BE2C (cell line): ENCODE results near the gene TAF4.

Experiments used
- DNase-seq: peaks from one replicate; pipeline ENCODE4 v3.0.0-alpha.2; 2020
- H3K27me3 ChIP-seq: fragments of 250-450 bp; sonication (Bioruptor Pico); 2 replicates; pipeline ENCODE4 v1.5.1; 2020; ENCODE audit warnings: mild to moderate bottlenecking
- H3K36me3 ChIP-seq: fragments of 250-450 bp; sonication (Bioruptor Pico); 2 replicates; pipeline ENCODE4 v1.5.1; 2020; ENCODE audit warnings: mild to moderate bottlenecking
- H3K4me1 ChIP-seq: fragments of 250-450 bp; sonication (Bioruptor Pico); 2 replicates; pipeline ENCODE4 v1.5.1; 2020
- H3K4me3 ChIP-seq: 2 replicates; pipeline ENCODE4 v1.5.1; 2011; ENCODE audit warnings: low read depth, low read length
- H3K9me3 ChIP-seq: fragments of 250-450 bp; sonication (Bioruptor Pico); 2 replicates; pipeline ENCODE4 v1.5.1; 2020
- TF ChIP-seq, protein P1 (sequence below): IDR thresholded peaks from 2 replicates; pipeline ENCODE4 v1.5.1; 2012; ENCODE audit warnings: mild to moderate bottlenecking, low read depth, low read length

Gene TAF4

DNA sequence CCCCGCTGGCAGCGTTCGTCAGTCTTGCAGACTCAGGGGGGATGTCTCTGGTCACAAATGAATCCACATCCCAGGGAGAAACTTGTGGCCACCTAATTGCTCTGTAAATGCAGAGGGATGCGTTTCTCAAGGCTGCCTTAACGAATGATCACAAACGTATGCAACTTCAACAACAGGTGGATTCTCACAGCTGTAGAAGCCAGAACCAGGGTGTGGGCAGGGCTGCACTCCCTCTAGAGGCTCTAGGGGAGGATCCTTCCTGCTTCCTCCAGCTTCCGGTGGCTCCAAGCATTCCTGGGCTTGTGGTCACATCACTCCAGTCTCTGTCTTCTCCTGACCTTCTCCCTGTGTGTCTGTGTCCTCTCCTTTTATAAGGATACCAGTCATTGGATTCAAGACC, 3.3 kb upstream of the TAF4 start:
- H3K9me3 ChIP-seq: no peaks in the 10 kb centered on the region
- H3K27me3 ChIP-seq: no peaks in the 10 kb centered on the region
- no peak for DNase-seq
- no peak overlapping the region for H3K4me3 ChIP-seq
- H3K36me3 ChIP-seq: no peaks in the 10 kb centered on the region
- TF ChIP-seq, protein P1, sequence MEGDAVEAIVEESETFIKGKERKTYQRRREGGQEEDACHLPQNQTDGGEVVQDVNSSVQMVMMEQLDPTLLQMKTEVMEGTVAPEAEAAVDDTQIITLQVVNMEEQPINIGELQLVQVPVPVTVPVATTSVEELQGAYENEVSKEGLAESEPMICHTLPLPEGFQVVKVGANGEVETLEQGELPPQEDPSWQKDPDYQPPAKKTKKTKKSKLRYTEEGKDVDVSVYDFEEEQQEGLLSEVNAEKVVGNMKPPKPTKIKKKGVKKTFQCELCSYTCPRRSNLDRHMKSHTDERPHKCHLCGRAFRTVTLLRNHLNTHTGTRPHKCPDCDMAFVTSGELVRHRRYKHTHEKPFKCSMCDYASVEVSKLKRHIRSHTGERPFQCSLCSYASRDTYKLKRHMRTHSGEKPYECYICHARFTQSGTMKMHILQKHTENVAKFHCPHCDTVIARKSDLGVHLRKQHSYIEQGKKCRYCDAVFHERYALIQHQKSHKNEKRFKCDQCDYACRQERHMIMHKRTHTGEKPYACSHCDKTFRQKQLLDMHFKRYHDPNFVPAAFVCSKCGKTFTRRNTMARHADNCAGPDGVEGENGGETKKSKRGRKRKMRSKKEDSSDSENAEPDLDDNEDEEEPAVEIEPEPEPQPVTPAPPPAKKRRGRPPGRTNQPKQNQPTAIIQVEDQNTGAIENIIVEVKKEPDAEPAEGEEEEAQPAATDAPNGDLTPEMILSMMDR: no peak
- H3K4me1 ChIP-seq: peaks cover 6% of the 10 kb centered on the region

DNA sequence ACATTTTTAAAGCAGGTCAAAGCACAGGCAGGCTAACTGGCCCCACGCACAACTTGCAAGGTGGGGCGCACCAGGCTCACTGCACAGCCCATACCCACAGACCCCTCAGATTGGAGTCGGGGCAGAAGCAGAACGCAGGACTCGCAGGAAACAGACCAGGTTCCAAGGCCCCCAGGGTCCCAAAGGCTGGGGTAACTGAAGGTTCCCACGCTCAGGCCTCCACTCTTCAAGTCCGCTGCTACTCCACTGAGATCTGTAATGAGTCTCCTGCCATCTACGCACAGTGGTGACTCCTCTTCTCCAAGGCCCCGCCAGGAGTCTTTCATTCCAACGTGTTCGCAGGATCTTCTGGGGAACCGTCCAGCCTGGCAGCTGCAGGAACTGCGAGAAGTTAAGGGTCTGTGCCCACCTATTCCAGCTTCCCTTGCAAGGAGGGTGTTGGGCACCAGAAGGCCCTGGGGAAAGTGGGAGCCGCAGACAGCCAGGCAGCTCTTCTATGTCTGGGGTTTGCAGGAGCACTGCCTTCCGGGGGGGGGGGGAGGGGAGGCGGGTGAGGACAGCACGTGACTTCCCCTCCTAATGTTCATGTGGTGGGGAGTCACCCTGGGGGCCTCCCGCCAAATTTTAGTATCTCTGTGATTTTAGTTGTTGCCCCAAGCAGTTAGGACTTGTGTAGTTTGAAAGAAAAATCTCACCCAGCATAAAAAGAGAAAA, 2.0 kb upstream of the TAF4 start:
- H3K36me3 ChIP-seq: peaks cover under 1% of the 10 kb centered on the region; the same call in 1 of the 2 replicates
- no peaks in the 10 kb centered on the region for H3K9me3 ChIP-seq
- no peak for DNase-seq
- H3K4me3 ChIP-seq: no peak overlapping the region
- no peaks in the 10 kb centered on the region for H3K27me3 ChIP-seq
- peaks cover 6% of the 10 kb centered on the region for H3K4me1 ChIP-seq
- TF ChIP-seq, protein P1: no peak

DNA sequence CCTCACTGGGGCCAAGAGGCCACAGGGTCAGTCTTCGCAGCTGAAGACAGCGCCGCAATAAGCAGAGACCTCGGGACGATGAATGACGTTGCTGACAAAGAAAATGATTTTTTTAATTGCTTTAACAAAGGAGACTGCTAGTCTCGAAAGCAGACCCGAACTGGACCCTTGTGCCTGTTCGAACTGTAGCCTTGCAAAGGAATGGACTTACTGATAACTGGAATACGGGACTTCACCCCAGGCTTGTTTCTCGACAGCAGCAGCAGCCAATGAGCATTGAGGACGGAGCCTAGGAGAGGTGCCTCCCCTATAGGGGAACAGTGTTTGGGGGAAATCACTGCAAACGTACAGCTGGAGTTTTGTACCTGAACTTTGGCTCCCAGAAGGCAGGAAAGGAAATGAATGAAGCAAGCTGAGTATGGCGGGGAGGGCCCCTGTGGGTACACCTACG, 1.3 kb upstream of the TAF4 start:
- H3K36me3 ChIP-seq: peaks cover 3% of the 10 kb centered on the region

DNA sequence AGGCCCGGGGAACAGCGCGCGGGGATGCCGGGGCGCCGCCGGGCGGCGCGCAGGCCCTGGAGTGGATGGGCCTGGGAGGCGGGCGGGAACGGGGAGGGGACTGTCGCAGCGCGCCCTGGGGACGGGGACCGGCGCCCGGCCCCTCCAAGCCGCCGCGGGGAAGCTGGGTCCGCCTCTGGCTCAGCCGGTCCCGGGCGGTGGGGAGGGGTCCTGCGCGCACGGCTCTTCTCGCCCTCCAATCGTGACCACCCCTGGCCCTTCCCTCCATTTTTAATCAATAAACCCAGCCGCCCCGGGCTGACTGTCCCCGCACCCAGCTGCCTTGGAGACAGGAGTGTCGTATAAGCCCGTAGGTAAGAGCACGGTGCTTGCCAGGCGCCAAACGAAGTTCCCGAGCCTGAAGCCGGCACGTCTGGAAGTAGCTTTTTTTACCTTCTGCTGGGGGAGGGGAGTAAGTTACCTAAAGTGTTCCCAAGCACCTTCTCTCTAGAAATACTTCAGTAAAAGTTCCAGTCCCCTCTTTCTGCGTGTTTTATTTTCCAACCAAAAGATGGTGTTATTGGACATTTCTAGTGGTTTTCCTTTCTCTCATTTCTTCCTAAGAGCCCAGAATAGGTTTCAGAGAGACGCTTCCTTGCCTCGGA, 780 bp upstream of the TAF4 start:
- TF ChIP-seq, protein P1: no peak
- no peaks in the 10 kb centered on the region for H3K27me3 ChIP-seq
- peaks cover 10% of the 10 kb centered on the region for H3K4me1 ChIP-seq
- no peaks in the 10 kb centered on the region for H3K9me3 ChIP-seq
- peak; percentile 73 for DNase-seq
- H3K36me3 ChIP-seq: peaks cover 8% of the 10 kb centered on the region
- peak overlapping the region; percentile 73 for H3K4me3 ChIP-seq

More for the DNA sequence above, 1.3 kb upstream of the TAF4 start:
- no peaks in the 10 kb centered on the region for H3K9me3 ChIP-seq
- no peaks in the 10 kb centered on the region for H3K27me3 ChIP-seq
- no peak for DNase-seq
- TF ChIP-seq, protein P1: no peak
- peaks cover 6% of the 10 kb centered on the region for H3K4me1 ChIP-seq
- peak overlapping the region; percentile 73 for H3K4me3 ChIP-seq

DNA sequence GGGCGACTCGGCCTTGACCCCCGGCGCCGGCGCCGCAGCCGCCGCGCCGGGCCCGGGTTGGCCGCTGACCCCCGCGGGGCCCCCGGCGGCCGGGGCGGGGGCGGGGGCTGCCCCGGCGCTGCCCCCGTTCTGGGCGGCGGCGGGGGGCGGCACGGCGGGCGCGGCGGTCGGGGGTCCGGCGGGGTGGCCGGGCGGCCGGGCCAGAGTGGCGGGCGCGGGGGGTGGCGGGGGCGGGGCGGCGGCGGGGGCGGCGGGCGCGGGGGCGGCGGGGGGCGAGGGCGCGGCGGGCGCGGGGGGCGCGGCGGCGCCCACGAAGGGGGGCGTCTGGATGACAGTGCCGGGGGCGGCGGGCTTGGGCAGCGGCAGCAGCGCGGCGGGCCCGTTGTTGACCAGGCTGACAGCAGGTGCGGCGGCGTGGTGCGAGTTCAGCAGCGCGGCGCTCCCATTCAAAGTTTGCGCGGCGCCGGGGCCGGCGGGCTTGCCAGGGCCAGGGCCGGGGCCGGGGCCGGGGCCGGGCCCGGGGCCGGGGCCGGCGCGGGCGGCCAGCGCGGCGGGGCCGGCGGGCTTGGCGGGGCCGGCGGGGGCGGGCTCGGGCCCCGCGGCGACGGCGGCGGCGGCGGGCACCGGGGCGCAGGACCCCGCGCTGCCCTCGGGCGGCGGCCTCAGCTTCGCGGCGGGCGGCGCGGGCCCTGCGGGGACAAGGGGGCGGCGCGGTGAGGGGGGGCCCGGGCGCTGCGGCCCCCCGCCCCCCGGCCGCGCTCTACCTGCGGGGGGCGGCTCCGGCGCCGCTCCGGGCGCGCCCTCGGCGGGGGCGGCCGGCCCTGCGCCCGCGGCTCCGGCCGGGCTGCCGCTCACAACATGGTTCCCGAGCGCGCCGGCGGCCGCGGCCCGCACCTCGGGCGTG, 659 bp downstream of the TAF4 start:
- TF ChIP-seq, protein P1: no peak
- Histone ChIP-seq H3K27me3 (no peaks in the 10 kb centered on the region), H3K4me1 (peaks cover 10% of the 10 kb centered on the region), H3K36me3 (peaks cover 15% of the 10 kb centered on the region), H3K9me3 (no peaks in the 10 kb centered on the region), H3K4me3 (peak overlapping the region; percentile 65)
- DNase-seq: peak; percentile 37
